ENCODE results near the gene HTR3D.

GRCh38 chr3:184085389-184085852, 53.9 kb downstream of the HTR3D start:
- no peak for TF ChIP-seq CTCF (IDR thresholded peaks at IDR 0.05)
- TF ChIP-seq EZH2 (IDR thresholded peaks at IDR 0.05; ENCODE audit: borderline replicate concordance, insufficient read depth, low read depth, low read length, poor library complexity, severe bottlenecking), result no peak

Data from B cell (primary cell).